Neutrophil (primary cell): ENCODE measurements around the gene DNAAF3.

Source experiments
- H3K27ac ChIP-seq: fragments of 200-600 bp; sonication (generic); 2 replicates; pipeline ENCODE4 v1.5.1; 2016; ENCODE audit warnings: mild to moderate bottlenecking, moderate library complexity
- H3K27me3 ChIP-seq: fragments of 200-600 bp; sonication (generic); 2 replicates; pipeline ENCODE4 v1.6.0; 2016; ENCODE audit warnings: mild to moderate bottlenecking
- H3K36me3 ChIP-seq: fragments of 200-600 bp; sonication (generic); 2 replicates; pipeline ENCODE4 v1.5.1; 2017
- H3K4me1 ChIP-seq, 2 experiments: fragments of 200-600 bp in 1 of 2; sonication (generic) in 1 of 2; 1 replicate in 1 of 2; 2 replicates in 1 of 2; pipeline versions ENCODE4 v1.5.1 to v1.6.1; 2013 to 2016; ENCODE audit warnings: low read depth in 1 of 2, low read length in 1 of 2, mild to moderate bottlenecking in 1 of 2, moderate library complexity in 1 of 2; ENCODE audit not compliant: control insufficient read depth in 1 of 2, insufficient read depth in 1 of 2
- H3K4me3 ChIP-seq, 2 experiments: fragments of 200-600 bp in 1 of 2; sonication (generic) in 1 of 2; 1 replicate in 1 of 2; 2 replicates in 1 of 2; pipeline ENCODE4 v1.5.1; 2013 to 2016; ENCODE audit warnings: low read depth in 1 of 2, low read length in 1 of 2, mild to moderate bottlenecking in 1 of 2, moderate library complexity in 1 of 2
- H3K9me3 ChIP-seq: fragments of 200-600 bp; sonication (generic); 2 replicates; pipeline ENCODE4 v1.5.1; 2016
- TF ChIP-seq, protein P1 (sequence below): fragments of 200-600 bp; sonication (generic); IDR thresholded peaks from 2 replicates; pipeline ENCODE4 v1.5.1; 2016; ENCODE audit warnings: antibody characterized with exemption

Gene DNAAF3

DNA sequence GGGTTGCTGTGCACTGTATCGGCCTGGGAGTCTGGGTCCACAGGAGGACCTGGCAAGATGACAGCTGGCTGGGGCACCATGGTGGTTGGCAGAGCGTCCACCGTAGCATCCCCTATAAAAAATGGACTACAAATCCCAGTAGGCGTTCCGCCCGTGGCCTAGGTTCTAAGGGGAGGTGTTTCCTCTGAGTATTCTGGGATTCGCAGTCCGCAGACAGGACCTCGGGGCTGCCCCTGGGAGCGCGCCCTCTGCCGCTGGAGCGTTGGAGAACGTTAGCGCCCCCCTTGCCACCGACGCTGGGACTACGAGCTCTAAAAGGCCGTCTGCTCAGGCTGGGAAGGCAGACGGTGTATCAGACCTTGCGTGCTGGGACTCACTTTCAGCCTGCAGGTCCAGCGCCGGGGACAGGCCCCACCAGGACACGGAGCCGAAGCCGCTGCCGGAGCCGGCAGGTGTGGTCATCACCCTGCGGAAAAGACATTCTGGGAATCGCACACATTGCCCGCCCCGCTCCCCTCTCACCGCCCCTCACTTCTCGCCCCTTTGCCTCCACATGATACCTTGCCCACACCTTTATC lies 372 bp downstream of the DNAAF3 start:
- Histone ChIP-seq H3K9me3 (no peaks in the 10 kb centered on the region), H3K36me3 (no peaks in the 10 kb centered on the region), H3K27ac (no peak overlapping the region), H3K4me1 (peaks cover 8 to 13% of the 10 kb centered on the region in 2 experiments), H3K27me3 (peaks cover 97% of the 10 kb centered on the region), H3K4me3 (peak overlapping the region in 1 of 2 experiments; percentile 10)
- TF ChIP-seq, protein P1, sequence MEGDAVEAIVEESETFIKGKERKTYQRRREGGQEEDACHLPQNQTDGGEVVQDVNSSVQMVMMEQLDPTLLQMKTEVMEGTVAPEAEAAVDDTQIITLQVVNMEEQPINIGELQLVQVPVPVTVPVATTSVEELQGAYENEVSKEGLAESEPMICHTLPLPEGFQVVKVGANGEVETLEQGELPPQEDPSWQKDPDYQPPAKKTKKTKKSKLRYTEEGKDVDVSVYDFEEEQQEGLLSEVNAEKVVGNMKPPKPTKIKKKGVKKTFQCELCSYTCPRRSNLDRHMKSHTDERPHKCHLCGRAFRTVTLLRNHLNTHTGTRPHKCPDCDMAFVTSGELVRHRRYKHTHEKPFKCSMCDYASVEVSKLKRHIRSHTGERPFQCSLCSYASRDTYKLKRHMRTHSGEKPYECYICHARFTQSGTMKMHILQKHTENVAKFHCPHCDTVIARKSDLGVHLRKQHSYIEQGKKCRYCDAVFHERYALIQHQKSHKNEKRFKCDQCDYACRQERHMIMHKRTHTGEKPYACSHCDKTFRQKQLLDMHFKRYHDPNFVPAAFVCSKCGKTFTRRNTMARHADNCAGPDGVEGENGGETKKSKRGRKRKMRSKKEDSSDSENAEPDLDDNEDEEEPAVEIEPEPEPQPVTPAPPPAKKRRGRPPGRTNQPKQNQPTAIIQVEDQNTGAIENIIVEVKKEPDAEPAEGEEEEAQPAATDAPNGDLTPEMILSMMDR = no peak

DNA sequence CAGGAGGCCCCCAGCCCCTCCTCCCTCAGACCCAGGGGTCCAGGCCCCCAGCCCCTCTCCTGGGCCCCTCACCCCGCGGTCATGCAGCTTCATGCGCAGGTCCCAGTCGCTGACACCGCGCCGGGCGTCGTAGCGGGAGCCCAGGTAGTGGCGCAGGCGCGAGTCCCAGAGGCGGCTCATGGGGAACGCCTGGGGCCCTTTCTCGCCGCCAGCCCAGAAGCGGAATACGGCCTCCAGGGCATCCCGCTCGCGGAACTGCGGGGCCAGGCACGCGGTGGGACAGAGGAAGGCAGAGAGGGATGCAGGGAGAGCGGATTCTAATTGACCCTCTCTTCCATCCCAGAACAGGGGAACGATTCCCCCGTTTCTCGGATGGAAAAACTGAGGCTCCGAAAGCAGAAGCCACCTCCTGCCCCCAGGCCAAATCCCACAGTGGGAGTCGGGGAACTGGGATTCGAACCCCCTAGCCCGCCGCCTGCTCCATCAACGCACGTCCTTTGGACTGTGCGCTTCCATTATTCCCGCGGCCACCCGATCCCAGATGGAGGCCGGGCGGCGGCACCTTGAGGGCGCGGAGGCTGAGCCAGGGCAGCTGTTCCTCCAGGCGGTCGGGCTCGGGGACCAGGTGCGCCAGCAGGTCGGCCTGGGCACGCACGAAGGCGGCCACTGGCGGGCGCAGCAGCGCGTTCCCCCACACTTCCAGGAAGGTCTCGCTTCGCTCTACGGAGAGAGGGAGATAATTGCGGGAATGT lies 4.7 kb downstream of the DNAAF3 start:
- Histone ChIP-seq H3K36me3 (no peaks in the 10 kb centered on the region), H3K4me3 (no peak overlapping the region), H3K27me3 (peaks cover 98% of the 10 kb centered on the region), H3K27ac (no peak overlapping the region), H3K4me1 (peaks cover 5 to 9% of the 10 kb centered on the region in 2 experiments), H3K9me3 (no peaks in the 10 kb centered on the region)
- TF ChIP-seq, protein P1 = no peak

DNA sequence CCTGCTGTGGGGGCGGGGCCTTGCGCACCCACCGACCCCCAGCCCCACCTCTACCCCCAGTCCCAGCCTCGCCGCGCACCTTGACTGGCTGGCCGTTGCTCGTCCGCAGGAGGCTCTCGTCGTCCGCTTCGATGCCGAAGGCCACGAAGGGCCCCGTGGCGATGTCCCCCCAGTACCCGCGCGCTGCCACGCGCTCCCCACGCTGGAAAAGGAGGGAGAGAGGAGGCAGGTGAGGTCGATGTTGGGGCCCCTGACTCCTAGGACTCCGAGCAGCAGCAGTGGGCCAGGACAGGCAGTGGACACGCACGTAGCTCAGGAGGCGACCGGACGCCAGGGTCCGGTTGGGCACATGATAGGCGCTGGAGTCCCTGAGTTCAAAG lies 5.4 kb downstream of the DNAAF3 start:
- peaks cover 98% of the 10 kb centered on the region for H3K27me3 ChIP-seq
- peaks cover 0 to under 1% of the 10 kb centered on the region in 2 experiments for H3K4me1 ChIP-seq
- TF ChIP-seq, protein P1 = no peak
- H3K4me3 ChIP-seq = no peak overlapping the region
- H3K9me3 ChIP-seq = no peaks in the 10 kb centered on the region
- no peaks in the 10 kb centered on the region for H3K36me3 ChIP-seq
- H3K27ac ChIP-seq = no peak overlapping the region

DNA sequence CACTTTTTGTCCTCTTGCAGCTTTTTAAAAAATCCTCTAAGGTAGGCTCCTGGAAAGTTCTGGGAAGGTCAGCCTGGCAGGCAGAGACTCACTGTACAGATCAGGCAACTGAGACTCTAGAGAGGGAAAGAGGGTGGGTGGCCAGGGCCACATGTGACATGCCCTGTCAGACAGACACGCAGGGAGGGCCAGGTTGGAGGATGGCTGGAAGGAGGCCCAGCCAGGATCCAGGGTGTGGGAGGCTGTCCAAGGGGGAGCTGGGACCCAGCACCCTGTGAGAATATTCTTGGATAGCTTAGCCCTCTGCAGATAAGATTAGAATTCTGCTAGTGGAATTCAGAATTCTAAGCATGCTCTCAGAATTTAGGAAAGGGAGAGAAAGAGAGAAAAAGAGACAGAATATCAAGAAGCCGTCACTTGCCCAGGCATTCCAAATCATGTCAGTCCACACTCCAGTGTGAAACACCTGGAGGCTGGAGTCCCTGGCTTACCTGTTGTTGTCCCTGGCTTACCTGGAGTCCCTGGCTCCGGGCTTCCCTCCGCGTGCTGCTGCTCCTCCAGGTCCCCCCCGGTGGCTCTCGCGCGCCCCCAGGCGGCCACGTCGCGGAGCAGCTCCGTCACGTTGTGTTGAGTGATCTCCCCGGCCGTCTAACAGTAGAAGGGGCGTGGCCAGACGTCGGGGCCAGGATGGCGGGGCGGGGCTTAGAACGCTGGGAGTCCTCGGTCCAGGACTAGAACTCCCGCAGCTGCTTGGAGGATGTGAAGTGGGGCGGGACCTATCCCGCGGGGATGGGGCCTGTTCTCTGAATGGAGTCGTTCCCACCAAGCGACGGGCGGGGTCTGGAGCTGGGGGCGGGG lies 6.1 kb downstream of the DNAAF3 start:
- Histone ChIP-seq H3K36me3 (no peaks in the 10 kb centered on the region), H3K4me1 (no peaks in the 10 kb centered on the region), H3K27me3 (peaks cover 98% of the 10 kb centered on the region), H3K9me3 (no peaks in the 10 kb centered on the region), H3K27ac (no peak overlapping the region), H3K4me3 (no peak overlapping the region)
- TF ChIP-seq, protein P1 = peak; percentile 71

DNA sequence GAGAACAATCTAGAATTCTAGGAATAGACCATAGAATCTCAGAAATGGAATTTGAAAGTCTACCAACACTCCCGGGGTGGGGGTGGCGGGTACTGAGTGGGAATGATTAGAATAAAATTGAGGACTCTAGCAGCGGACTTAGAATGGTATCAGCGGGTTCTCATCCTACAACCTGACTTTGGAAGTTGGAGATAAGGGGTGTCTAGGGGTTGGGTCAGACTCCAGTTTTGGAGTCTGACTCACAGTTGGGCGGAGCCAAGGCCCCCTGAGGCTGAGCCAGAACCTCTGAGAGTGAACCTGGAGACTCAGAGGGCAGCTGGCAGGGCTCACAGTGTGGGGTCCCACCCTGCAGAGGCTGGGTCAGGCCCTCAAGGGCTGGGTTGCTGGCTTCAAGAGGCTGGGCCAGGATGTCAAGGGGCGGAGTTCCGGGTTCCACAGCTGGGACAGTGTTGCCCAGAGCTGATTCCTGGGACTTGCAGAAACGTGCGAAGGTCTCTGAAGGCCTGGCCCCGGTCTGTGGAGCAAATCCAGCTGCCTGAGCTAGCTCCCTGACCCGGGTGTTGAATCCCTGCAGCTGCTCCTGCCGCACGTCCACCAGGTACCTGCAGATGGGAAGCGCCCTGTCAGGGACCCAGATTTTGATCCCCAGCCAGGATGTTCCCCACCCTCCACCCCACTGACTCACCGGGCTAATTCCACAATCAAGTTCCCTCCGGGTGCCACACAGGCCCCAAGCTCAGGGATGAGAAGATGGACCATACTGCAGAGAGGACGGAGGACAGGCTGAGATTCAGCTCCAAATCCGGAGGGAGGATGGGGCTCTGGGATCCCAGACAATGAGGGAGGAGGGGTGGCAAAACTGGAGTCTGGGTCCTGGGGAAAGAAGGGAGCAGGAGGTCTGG lies 7.3 kb downstream of the DNAAF3 start:
- Histone ChIP-seq H3K27me3 (peaks cover 95% of the 10 kb centered on the region), H3K27ac (no peak overlapping the region), H3K36me3 (no peaks in the 10 kb centered on the region), H3K9me3 (no peaks in the 10 kb centered on the region), H3K4me1 (no peaks in the 10 kb centered on the region), H3K4me3 (no peak overlapping the region)
- TF ChIP-seq, protein P1 = no peak
